NCI-H345 (cell line): Measurements from ENCODE around the gene ICAM3.
"Not testable (repeated sequence)": the region's sequence is repeated elsewhere in the genome, so short reads cannot be mapped to it uniquely, and the experiment has no call there.

ENCODE experiments used
- DNase-seq: peaks from one replicate; lab custom pipeline; 2025; lab: John Stamatoyannopoulos, UW

Gene ICAM3

GRCh38 chr19:10339380-10339960, at the start of gene ICAM3:
Gene ICAM3 (minus strand): TSS chr19:10339624. CDS start chr19:10339614, 10 bp downstream.
- no peak for DNase-seq

- peak; percentile 81 for DNase-seq
Measured at GRCh38 chr19:10388957-10389356, 49.5 kb upstream of the ICAM3 start.

GRCh38 chr19:10384580-10384979, 45.2 kb upstream of the ICAM3 start:
- DNase-seq = no peak

- not testable (repeated sequence) for DNase-seq
Measured at GRCh38 chr19:10383223-10383499, 43.7 kb upstream of the ICAM3 start.

- peak; percentile 98 for DNase-seq
Measured at GRCh38 chr19:10380313-10381102, 41.1 kb upstream of the ICAM3 start, which contains the start of gene TYK2. Gene TYK2 (minus strand): TSS chr19:10380572. CDS start chr19:10378406, 2,166 bp downstream.

- DNase-seq = no peak
Measured at GRCh38 chr19:10379880-10380312, 40.5 kb upstream of the ICAM3 start.

- no peak for DNase-seq
Measured at GRCh38 chr19:10378124-10378523, 38.7 kb upstream of the ICAM3 start.

- DNase-seq = not testable (repeated sequence)
Measured at GRCh38 chr19:10377140-10377640, 37.8 kb upstream of the ICAM3 start.

GRCh38 chr19:10374931-10375330, 35.5 kb upstream of the ICAM3 start:
- no peak for DNase-seq

GRCh38 chr19:10372690-10373089, 33.3 kb upstream of the ICAM3 start:
- no peak for DNase-seq

- no peak for DNase-seq
Measured at GRCh38 chr19:10368101-10368803, 28.8 kb upstream of the ICAM3 start.

- not testable (repeated sequence) for DNase-seq
Measured at GRCh38 chr19:10366950-10367512, 27.6 kb upstream of the ICAM3 start.

GRCh38 chr19:10365518-10365917, 26.1 kb upstream of the ICAM3 start:
- no peak for DNase-seq

- DNase-seq = no peak
Measured at GRCh38 chr19:10364644-10365043, 25.2 kb upstream of the ICAM3 start.

- no peak for DNase-seq
Measured at GRCh38 chr19:10363789-10364281, 24.4 kb upstream of the ICAM3 start.

- DNase-seq = no peak
Measured at GRCh38 chr19:10362259-10362658, 22.8 kb upstream of the ICAM3 start.

- no peak for DNase-seq
Measured at GRCh38 chr19:10361569-10362011, 22.2 kb upstream of the ICAM3 start.

- DNase-seq = no peak
Measured at GRCh38 chr19:10356431-10356830, 17.0 kb upstream of the ICAM3 start.

GRCh38 chr19:10353793-10354391, 14.5 kb upstream of the ICAM3 start:
- DNase-seq = no peak

- DNase-seq = no peak
Measured at GRCh38 chr19:10352764-10353671, 13.6 kb upstream of the ICAM3 start.

GRCh38 chr19:10346509-10346908, 7.1 kb upstream of the ICAM3 start:
- DNase-seq = no peak
